22Rv1 (cell line): Measurements from ENCODE around the gene PHRF1.

Source experiments
- ZFX ChIP-seq: fragments of 450-650 bp; IDR thresholded peaks from 2 replicates; pipeline ENCODE4 v1.6.1; 2017; ENCODE audit warnings: antibody characterized with exemption, borderline replicate concordance
- TF ChIP-seq, protein P1 (sequence below): fragments of 450-650 bp; IDR thresholded peaks from 2 replicates; pipeline ENCODE4 v1.5.1; 2017; ENCODE audit warnings: mild to moderate bottlenecking

GRCh38 chr11:555227-555779 lies 21.0 kb upstream of the PHRF1 start:
- TF ChIP-seq, protein P1, sequence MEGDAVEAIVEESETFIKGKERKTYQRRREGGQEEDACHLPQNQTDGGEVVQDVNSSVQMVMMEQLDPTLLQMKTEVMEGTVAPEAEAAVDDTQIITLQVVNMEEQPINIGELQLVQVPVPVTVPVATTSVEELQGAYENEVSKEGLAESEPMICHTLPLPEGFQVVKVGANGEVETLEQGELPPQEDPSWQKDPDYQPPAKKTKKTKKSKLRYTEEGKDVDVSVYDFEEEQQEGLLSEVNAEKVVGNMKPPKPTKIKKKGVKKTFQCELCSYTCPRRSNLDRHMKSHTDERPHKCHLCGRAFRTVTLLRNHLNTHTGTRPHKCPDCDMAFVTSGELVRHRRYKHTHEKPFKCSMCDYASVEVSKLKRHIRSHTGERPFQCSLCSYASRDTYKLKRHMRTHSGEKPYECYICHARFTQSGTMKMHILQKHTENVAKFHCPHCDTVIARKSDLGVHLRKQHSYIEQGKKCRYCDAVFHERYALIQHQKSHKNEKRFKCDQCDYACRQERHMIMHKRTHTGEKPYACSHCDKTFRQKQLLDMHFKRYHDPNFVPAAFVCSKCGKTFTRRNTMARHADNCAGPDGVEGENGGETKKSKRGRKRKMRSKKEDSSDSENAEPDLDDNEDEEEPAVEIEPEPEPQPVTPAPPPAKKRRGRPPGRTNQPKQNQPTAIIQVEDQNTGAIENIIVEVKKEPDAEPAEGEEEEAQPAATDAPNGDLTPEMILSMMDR = no peak
- TF ChIP-seq ZFX = no peak
